GM18858 (cell line): Measurements from ENCODE around the gene CFAP141.
"Not testable (repeated sequence)": the region's sequence is repeated elsewhere in the genome, so short reads cannot be mapped to it uniquely, and the experiment has no call there.

Source experiments
- ATAC-seq: cut with Tn5 transposase; IDR thresholded peaks from one replicate; pipeline ENCODE4 v1.9.1; 2021; ENCODE audit not compliant: unreplicated experiment

The CFAP141 gene

GRCh38 chr1:154206196-154206595, at the start of gene CFAP141:
Gene CFAP141 (minus strand): TSS chr1:154206333. CDS start chr1:154206307, 26 bp downstream.
- no peak for ATAC-seq

- no peak for ATAC-seq
These were observed 47.5 kb upstream of the CFAP141 start for GRCh38 chr1:154253671-154254070.

GRCh38 chr1:154241703-154242351, 35.7 kb upstream of the CFAP141 start:
- ATAC-seq = no peak

GRCh38 chr1:154240294-154240833, 34.2 kb upstream of the CFAP141 start:
- ATAC-seq = no peak

GRCh38 chr1:154239491-154239890, 33.4 kb upstream of the CFAP141 start:
- no peak for ATAC-seq

GRCh38 chr1:154237880-154238506, 31.9 kb upstream of the CFAP141 start:
- no peak for ATAC-seq

- no peak for ATAC-seq
These were observed 31.3 kb upstream of the CFAP141 start for GRCh38 chr1:154237435-154237834.

- ATAC-seq = no peak
These were observed 30.7 kb upstream of the CFAP141 start for GRCh38 chr1:154236855-154237254.

GRCh38 chr1:154233127-154233526, 27.0 kb upstream of the CFAP141 start:
- not testable (repeated sequence) for ATAC-seq

GRCh38 chr1:154231112-154231511, 25.0 kb upstream of the CFAP141 start:
- not testable (repeated sequence) for ATAC-seq

- ATAC-seq = no peak
These were observed 19.2 kb upstream of the CFAP141 start for GRCh38 chr1:154225370-154225769.

GRCh38 chr1:154223621-154224020, 17.5 kb upstream of the CFAP141 start:
- ATAC-seq = no peak

- no peak for ATAC-seq
These were observed 16.8 kb upstream of the CFAP141 start for GRCh38 chr1:154222918-154223317.

- ATAC-seq = no peak
These were observed 16.4 kb upstream of the CFAP141 start for GRCh38 chr1:154222518-154222917.

GRCh38 chr1:154221278-154222001, 15.3 kb upstream of the CFAP141 start:
- no peak for ATAC-seq

- no peak for ATAC-seq
These were observed 14.8 kb upstream of the CFAP141 start for GRCh38 chr1:154220970-154221277.

GRCh38 chr1:154220071-154220969, 14.2 kb upstream of the CFAP141 start, which contains the start of gene UBAP2L:
Gene UBAP2L (plus strand): TSS chr1:154220955. CDS start chr1:154225124, 4,169 bp downstream.
- ATAC-seq = peak; percentile 77

- no peak for ATAC-seq
These were observed 13.4 kb upstream of the CFAP141 start for GRCh38 chr1:154219541-154219940.

- ATAC-seq = no peak
These were observed 12.4 kb upstream of the CFAP141 start for GRCh38 chr1:154218545-154218944.

- ATAC-seq = no peak
These were observed 7.1 kb upstream of the CFAP141 start for GRCh38 chr1:154213274-154213673.

GRCh38 chr1:154212083-154212482, 6.0 kb upstream of the CFAP141 start:
- no peak for ATAC-seq
